Omental fat pad (tissue), 4 donors: ENCODE data around the gene TNIP3. TPM values are rescaled to one million over a fixed set of nuclear protein-coding genes. Genes with fewer than 3 reads are reported as not detected.

Experiments
- ATAC-seq: fragments of 150-250 bp; one replicate; pipeline ENCODE4 v1.9.1; 2016; ENCODE audit warnings: mild to moderate bottlenecking, moderate library complexity; ENCODE audit not compliant: low FRiP score
- DNase-seq: peaks from one replicate; pipeline ENCODE4 v3.0.0-alpha.2; 2019; ENCODE audit warnings: low spot score
- total RNA-seq, 4 donors: library from RNA; depleted of rRNA; stranded (reverse); fragments of >200 nt; gene quantifications; one replicate each; pipeline ENCODE4 v1.1.0, GENCODE V29; 2016
- TF ChIP-seq, protein P1 (sequence below), 3 donors: fragments of 450-650 bp; IDR thresholded peaks; one replicate each; pipeline ENCODE4 v1.5.1; 2016 to 2017; ENCODE audit warnings: antibody characterized with exemption in 3 of 3, mild to moderate bottlenecking in 3 of 3, moderate library complexity in 2 of 3

TNIP3 gene
- total RNA-seq, 4 donors from 2014 or later: 1.3 to 1.7 TPM; not detected in 2

DNA sequence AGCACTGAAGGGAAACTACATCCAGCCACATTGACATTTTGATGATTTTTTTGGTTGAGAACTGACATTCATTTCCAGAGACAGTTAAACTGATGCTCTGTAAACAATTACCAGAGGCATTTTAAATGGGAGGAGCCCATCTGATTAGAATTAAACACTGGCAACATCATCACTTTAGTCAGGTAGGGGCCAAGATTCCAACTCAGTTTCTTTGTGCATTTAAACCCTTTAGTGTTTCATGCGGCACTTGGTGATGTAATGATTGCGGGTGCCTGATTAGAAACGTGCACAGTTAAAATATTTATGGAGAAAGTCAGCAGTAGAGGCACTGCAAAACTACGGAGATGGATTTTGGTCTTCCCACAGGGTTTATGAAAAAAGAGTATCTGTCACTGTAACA is 16.1 kb downstream of the TNIP3 start:
- ATAC-seq (no peak), DNase-seq (no peak)
- TF ChIP-seq, protein P1, sequence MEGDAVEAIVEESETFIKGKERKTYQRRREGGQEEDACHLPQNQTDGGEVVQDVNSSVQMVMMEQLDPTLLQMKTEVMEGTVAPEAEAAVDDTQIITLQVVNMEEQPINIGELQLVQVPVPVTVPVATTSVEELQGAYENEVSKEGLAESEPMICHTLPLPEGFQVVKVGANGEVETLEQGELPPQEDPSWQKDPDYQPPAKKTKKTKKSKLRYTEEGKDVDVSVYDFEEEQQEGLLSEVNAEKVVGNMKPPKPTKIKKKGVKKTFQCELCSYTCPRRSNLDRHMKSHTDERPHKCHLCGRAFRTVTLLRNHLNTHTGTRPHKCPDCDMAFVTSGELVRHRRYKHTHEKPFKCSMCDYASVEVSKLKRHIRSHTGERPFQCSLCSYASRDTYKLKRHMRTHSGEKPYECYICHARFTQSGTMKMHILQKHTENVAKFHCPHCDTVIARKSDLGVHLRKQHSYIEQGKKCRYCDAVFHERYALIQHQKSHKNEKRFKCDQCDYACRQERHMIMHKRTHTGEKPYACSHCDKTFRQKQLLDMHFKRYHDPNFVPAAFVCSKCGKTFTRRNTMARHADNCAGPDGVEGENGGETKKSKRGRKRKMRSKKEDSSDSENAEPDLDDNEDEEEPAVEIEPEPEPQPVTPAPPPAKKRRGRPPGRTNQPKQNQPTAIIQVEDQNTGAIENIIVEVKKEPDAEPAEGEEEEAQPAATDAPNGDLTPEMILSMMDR (IDR thresholded peaks at IDR 0.05): no peak

DNA sequence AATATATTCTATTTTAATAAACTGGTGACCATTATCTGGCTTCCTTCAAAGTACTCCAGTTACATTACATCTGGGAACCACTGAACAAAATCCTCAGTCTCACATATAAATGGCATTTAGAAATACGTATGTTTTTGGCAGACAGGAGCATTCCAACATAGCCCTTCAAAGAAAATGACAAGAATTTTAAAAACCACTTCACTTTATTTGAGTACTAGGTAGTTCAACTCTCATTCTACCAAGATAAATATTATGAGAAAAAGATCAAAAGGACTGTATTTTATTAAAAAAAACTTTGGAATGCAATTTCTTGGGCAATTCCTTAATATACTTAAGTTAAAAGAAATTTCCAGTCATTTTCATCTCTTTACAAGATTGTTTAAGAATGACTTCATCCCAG is 17.6 kb downstream of the TNIP3 start:
- DNase-seq (no peak), ATAC-seq (no peak)
- TF ChIP-seq, protein P1 (IDR thresholded peaks at IDR 0.05): no peak

DNA sequence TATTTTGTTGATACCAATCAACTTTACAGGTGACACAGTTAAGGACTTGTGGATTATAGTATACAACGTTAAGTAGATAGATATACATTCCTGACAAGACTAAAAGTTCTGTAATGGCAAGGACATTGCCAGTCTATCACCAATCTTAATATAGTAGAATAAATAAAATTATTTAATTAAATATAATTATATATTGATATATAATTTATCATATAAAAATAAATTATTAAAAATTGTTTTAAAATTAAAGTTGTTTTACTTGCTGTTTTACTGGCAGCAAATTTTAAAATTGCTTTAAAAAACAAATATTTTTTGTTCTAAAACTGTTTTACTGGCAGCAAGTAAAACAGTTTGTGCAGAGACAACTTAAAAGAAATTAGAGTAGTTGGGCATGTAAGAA is 18.7 kb downstream of the TNIP3 start:
- no peak for DNase-seq
- ATAC-seq: no peak
- TF ChIP-seq, protein P1 (IDR thresholded peaks at IDR 0.05): no peak

DNA sequence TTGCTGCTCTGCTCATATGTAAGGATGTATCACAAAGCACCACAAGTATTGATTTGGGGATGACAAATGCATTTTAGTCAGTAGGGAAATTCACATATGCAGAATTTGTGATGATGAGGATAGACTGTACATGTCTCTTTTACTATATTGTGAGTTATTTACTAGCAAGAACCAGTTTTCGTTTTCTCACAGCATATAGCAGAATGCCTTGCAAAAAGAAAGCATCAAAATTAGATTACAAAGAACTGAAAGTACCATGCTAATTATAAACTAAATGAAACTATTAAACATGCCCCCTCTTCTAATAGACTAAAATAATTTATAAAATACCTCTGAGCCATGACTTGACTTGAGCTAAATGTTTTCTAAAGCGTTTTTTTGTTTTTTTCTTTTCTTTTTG is 20.1 kb downstream of the TNIP3 start:
- TF ChIP-seq, protein P1 (IDR thresholded peaks at IDR 0.05): no peak
- DNase-seq (no peak), ATAC-seq (no peak)

DNA sequence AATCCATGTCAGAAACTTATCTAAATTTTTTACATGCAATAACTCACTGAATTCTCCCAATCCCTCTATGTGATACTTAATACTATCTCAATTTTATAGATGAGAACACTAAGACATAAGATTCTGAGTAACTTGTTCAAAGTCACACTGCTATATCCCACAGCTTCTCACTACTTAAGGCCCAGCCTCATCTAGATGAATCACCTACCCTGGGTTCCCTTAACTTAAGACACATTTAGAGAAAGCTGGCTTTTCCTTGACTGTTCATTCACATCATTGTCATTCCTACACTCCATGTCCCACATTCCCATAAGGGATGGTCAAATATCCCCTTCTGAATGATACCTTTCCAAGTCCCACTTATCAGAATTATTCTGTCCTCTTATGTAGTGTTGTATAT is 21.0 kb downstream of the TNIP3 start:
- ATAC-seq: no peak
- TF ChIP-seq, protein P1 (IDR thresholded peaks at IDR 0.05): no peak
- no peak for DNase-seq

DNA sequence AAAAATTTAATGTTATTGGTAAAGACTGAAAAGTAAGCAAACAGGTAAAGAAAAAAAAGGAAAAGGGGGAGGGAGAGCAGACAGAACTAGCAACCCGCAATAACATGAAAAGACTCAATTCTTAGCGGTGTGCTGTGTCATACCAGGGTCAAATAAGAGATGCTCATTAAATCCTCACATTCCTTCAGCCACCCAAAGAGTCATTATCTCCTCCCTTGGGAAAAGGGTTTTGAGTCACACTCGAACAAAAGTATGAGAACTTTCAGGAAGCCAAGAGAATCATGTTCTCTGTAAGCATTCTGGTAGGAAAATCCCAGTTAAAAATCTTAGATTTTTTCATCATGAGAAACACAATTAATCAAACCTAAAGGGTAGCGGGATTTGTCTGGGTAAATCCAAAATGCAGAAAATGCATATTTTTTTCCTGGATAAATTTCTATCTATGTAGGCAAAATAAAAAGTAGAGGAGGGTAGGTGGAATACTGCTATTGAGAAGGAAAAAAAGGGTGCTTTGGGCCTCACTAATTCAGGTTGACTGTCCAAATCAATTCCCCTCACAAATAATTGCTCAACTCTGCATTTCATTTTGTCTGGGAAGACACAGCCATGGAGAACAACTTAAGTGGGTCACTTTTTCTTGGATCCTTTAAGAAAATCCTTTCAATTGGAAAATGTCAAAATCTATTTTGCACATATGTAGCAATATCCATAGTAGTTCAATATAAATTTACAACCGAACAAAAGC is 23.2 kb downstream of the TNIP3 start:
- TF ChIP-seq, protein P1 (IDR thresholded peaks at IDR 0.05): no peak
- ATAC-seq: no peak

DNA sequence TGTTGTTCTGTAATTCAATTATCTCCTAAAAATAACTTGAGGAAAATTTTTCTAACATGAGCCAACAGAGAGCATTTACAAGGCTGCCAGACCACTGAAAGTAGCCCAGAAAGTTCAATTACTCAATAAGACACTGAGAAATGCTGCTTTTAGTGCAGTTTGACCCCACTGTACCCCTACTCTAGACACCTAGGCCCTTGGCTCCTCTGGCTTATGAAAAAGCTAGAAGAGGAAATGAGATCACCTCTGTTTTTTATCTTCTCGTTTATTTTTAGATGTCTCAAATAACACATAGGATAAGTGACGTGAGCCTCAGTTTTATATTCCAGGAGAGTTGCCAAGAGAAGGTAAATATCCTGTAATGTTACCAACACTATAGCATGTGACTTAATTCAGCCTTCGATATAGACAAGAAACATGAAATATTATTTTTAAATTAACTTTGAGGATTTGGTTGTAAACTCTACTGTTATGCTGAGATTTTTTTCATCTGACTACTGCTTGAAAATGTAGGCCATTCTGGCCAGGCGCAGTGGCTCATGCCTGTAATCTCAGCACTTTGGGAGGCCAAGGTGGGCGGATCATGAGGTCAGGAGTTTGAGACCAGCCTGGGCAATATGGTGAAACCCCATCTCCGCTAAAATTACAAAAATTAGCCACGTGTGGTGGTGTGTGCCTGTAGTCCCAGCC is 24.4 kb downstream of the TNIP3 start:
- TF ChIP-seq, protein P1 (IDR thresholded peaks at IDR 0.05): no peak
- DNase-seq (no peak), ATAC-seq (no peak)

More for the DNA sequence above, 23.2 kb downstream of the TNIP3 start:
- DNase-seq: no peak
